ENCODE results near the gene C17orf107.

C17orf107 gene

DNA sequence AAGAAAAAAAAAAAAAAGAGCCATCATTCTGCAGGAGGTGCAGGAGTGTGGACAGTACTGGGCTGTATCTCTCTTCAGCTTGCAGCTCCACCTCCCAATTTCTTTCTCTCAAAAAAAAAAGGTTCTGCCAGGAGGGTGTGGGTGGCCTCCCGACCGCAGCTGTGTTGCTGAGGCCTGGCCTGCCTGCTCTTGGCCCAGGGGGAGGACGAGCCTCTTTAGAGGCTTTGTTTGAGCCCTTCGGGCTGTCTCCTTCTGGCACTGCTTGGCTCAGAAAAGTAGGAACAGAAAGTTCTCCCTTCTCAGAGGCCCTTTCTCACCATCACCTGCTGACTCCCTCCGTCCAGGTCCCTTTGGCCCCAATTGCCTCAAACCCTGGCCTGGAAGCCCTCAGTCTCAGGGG lies 22.2 kb upstream of the C17orf107 start:
- DNase-seq: no peak

DNA sequence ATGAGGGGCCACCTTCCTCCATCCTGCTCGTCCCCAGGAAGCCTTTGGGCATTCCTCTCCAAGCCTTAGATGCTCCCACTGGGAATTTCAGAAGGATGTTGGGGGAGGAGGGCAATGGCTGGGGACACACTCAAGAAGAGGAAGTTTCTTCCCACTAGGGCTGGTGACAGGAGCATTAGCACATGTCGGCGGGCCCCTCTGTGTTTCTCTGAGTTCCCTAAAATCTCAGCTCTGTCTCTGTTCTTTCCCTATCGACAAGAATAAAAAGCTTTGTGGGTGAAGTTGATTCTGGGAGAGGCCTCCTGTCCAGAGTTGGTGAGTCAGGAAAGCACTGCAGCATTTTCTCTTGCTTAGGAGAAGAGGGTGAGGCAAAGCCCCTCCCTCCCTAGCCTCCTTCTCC lies 19.7 kb upstream of the C17orf107 start:
- no peak for DNase-seq

DNA sequence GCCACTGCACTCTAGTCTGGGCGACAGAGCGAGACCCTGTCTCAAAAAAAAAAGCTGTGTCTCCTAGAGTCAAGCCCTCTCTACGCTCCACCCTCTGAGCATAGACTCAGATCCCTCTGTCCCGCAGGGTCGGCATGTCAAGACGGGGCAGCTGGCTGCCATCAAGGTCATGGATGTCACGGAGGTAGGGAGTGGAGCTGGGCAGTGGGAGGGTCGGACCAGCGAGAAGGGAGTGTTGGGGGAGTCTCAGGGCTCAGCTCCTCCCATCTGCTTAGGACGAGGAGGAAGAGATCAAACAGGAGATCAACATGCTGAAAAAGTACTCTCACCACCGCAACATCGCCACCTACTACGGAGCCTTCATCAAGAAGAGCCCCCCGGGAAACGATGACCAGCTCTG lies 18.5 kb upstream of the C17orf107 start:
- DNase-seq: no peak

DNA sequence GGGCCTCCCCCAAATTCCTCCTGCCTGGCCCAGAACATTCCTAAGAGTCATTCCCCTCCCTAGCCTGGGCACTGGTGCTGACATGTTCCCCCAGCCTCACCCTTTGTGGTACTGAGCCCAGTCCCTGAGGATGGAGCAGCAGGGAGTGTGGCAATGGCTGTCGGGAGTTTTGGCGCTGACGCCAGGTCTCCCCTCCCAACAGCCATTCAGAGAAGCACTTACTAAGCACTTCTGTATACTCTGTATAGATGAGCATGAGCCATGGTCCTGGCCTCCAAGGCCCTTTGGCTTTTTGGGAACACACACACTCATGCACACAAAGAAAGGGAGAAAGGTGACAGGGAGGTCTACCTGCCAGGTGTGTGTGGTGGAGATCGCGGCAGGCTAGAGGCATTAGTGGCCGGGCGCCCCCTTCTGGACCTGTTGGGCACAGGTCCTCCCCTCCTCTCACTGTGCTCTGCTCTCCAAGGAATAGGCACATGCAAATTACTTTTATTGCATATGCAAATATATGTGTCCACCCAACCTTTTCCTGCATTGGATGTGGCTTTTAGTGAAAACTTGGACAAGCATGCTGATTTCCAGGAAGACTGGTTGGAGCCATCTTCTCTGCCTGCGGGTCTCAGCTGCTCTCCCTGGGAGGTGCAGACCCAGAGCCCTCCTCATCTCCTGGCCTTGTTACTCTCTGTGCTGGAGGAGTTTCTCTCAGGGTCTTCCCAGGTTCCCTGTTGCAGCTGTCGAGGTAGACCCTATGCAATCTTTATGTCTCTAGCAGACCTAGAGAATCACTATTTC lies 17.4 kb upstream of the C17orf107 start:
- no peak for DNase-seq

DNA sequence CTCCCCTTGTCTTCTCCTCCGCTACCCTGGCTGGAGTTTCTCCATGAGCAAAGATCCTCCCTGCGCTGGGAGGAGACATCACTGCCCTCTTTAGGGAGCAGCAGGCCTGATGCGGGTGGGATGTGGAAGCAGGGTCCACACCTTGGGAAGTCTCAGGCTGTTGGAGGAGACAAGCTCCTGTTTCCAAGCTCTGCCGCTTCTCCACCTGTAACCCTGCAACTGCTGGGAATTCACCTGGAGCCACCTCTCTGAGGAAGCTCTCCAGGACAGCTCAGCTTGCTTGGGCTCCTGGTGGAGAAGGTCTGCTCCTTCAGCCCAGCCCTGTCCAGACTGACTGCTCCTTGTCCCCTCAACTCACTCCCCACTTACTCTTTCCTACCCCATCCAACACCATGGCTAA lies 14.8 kb upstream of the C17orf107 start:
- DNase-seq: no peak

DNA sequence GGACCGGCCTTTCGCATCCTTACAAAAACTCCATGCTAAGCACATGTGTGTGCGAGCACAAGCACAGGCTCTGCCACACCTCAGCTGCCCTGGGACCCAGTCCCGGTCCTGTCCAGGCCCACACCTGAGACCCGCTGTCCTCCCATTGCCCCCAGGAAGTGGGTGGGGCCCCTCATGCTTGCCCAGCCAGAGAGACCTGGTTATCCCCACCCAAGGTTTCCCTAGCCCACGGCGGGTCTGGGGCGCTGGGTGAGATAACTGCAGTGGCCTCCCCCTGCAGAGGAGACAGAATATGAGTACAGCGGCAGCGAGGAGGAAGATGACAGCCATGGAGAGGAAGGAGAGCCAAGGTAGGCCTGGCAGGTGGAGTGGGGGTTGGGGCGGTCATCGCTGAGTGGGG lies 12.5 kb upstream of the C17orf107 start:
- DNase-seq: no peak

DNA sequence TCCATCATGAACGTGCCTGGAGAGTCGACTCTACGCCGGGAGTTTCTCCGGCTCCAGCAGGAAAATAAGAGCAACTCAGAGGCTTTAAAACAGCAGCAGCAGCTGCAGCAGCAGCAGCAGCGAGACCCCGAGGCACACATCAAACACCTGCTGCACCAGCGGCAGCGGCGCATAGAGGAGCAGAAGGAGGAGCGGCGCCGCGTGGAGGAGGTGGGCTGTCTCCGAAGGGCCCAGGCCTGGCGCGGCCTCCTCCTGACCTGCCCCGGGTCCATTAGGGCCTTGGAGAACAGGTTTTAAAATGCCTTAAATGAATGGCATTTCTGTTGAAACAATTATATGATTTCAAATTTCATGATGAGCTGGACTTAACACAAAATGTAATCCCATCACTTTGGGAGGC lies 11.8 kb upstream of the C17orf107 start:
- no peak for DNase-seq

DNA sequence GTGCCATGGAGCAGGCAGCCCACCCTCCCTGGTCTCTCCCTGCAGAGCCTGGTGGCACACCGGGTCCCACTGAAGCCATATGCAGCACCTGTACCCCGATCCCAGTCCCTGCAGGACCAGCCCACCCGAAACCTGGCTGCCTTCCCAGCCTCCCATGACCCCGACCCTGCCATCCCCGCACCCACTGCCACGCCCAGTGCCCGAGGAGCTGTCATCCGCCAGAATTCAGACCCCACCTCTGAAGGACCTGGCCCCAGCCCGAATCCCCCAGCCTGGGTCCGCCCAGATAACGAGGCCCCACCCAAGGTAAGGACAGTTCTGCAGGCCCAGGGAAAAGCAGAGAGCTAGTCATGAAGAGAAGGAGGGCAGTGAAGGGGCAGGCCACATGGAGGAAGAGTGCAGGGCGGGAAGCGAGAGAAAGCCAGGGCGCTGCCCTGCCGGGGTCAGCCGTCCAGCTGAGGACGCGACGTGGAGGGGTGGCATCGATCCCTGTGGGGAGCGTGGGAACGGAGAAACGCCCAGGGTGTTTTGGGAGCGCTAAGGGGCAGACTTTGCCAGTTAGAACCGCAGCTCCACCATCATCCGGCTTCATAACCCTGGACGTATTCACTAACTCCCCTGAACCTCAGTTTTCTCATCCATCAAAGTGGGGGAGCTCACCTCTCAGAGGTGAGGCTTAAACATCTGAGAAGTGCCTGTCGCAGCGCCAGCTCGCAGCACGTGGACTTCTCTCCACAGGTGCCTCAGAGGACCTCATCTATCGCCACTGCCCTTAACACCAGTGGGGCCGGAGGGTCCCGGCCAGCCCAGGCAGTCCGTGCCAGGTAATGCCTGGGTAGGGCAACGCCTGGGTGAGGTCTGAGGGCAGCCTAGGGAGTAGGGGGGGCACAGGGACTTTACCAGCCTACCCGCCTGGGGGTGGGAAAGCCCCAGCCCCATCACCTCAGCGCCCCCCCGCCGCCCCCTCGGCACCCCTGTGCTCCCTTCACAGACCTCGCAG lies 7.6 kb upstream of the C17orf107 start:
- no peak for DNase-seq

DNA sequence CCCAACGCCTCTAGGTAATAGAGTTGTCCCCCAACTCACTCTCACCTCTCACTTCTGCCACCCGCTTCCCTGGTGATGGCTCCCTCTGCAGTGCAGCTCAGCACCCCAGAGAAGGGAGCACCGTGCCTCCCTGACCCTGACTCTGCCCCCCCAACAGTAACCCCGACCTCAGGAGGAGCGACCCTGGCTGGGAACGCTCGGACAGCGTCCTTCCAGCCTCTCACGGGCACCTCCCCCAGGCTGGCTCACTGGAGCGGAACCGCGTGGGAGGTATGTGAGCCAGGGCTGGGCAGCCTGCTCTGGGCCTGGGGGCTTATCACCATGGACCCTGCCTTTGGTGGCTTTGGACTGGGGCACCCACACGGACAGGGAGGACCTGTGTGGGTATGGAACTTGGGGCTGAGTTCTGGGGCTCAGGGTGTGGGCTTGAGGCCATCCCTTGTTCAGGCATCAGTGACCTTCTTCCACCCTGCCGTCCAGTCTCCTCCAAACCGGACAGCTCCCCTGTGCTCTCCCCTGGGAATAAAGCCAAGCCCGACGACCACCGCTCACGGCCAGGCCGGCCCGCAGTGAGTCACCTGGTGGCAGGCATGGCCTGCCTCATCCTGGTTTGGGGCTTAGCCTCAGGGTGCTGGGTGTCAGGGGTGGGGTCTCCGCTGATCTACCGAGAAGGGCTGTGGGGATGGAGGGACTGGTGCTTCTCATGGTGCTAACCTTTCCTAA lies 6.7 kb upstream of the C17orf107 start:
- no peak for DNase-seq

DNA sequence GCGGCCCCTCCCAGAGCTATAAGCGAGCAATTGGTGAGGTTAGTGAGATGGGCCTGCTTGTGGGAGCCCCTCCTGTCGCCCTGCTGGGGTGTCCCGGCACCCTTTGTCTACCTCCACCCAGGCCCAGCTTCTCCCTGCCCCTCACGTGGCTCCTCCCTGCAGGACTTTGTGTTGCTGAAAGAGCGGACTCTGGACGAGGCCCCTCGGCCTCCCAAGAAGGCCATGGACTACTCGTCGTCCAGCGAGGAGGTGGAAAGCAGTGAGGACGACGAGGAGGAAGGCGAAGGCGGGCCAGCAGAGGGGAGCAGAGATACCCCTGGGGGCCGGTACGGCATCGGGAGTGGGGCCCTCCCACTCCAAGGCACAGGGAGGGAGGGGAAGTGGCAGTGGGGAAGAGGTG lies 6.1 kb upstream of the C17orf107 start:
- DNase-seq: no peak

DNA sequence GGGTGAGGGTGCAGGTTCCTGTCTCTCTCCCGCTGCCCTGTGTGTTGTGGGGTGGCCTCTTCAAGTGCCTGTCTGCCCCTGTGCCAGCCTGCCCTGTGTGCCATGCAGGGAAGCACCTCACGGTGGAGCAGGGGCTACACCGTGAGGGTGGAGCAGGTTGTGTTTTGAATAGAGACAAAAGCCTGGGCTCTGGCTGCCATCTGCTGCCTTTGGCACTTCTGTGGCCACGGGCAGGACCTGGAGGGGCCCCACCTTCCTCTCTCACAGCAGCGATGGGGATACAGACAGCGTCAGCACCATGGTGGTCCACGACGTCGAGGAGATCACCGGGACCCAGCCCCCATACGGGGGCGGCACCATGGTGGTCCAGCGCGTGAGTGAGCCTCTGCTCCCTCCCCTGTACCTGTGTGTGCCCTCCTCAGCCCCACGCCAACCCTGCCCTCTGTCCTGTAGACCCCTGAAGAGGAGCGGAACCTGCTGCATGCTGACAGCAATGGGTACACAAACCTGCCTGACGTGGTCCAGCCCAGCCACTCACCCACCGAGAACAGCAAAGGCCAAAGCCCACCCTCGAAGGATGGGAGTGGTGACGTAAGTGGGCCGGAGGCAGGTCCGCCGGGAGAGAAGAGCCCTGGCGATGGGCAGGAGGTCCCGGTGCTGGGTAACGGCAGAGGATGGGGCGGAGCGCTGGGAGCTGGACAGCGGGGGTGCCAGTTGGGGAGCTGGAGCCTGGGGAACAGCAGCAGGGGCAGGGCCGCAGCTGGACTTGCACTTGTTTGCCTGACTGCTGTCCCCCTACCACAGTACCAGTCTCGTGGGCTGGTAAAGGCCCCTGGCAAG lies 5.4 kb upstream of the C17orf107 start:
- no peak for DNase-seq

DNA sequence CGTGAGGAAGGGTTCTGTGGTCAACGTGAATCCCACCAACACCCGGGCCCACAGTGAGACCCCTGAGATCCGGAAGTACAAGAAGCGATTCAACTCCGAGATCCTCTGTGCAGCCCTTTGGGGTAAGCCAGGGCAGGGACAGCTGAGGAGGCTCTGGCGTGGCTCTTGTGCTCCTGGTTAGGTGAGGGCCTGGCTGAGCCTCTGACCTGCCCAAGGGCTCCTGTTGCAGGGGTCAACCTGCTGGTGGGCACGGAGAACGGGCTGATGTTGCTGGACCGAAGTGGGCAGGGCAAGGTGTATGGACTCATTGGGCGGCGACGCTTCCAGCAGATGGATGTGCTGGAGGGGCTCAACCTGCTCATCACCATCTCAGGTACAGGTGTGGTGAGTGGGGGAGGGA lies 4.2 kb upstream of the C17orf107 start:
- no peak for DNase-seq

DNA sequence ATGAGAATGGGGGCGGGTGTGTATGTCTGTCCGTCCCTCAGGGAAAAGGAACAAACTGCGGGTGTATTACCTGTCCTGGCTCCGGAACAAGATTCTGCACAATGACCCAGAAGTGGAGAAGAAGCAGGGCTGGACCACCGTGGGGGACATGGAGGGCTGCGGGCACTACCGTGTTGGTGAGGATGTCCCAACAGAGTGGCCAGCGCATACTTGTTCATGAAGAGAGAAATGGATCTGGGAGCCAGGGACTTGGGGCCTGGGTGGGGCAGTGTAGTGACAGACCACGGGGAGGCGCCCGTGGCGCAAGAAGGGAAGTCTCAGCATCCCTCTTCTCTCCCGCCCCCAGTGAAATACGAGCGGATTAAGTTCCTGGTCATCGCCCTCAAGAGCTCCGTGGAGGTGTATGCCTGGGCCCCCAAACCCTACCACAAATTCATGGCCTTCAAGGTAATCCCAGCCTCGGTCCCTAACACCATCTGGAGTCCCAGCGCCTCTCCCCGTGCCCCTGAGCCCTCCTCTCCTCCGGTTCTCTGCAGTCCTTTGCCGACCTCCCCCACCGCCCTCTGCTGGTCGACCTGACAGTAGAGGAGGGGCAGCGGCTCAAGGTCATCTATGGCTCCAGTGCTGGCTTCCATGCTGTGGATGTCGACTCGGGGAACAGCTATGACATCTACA lies 3.5 kb upstream of the C17orf107 start:
- no peak for DNase-seq

DNA sequence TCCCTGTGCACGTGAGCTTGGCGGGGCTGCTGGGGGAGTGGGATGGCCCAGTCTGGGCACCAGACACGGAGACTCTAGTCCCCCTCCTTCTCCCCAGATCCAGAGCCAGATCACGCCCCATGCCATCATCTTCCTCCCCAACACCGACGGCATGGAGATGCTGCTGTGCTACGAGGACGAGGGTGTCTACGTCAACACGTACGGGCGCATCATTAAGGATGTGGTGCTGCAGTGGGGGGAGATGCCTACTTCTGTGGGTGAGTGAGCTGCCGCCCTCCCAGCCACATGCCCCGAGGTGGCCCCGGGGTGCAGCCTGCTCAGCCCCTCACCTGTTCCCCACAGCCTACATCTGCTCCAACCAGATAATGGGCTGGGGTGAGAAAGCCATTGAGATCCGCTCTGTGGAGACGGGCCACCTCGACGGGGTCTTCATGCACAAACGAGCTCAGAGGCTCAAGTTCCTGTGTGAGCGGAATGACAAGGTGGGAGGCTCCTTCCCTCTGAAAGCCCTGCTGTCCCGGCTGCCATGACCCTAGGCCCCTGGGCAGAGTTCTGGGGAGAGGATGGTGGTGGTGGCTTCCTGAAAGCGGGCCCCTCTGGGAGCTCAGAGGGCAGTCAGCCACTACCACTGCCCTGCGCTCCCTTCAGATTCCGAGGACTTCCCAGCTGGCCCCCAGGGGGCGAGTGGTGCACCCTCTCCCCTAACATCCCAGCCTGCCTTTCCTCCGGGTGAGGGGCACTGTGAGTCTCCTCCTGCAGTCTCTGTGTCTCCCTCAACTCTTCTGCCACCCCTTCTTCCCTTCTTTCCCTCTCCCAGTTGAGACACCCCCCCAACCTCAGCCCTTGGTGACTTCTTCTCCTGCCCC lies 2.8 kb upstream of the C17orf107 start:
- DNase-seq: no peak

DNA sequence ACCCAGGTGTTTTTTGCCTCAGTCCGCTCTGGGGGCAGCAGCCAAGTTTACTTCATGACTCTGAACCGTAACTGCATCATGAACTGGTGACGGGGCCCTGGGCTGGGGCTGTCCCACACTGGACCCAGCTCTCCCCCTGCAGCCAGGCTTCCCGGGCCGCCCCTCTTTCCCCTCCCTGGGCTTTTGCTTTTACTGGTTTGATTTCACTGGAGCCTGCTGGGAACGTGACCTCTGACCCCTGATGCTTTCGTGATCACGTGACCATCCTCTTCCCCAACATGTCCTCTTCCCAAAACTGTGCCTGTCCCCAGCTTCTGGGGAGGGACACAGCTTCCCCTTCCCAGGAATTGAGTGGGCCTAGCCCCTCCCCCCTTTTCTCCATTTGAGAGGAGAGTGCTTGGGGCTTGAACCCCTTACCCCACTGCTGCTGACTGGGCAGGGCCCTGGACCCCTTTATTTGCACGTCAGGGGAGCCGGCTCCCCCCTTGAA lies 2.1 kb upstream of the C17orf107 start:
- DNase-seq: no peak

DNA sequence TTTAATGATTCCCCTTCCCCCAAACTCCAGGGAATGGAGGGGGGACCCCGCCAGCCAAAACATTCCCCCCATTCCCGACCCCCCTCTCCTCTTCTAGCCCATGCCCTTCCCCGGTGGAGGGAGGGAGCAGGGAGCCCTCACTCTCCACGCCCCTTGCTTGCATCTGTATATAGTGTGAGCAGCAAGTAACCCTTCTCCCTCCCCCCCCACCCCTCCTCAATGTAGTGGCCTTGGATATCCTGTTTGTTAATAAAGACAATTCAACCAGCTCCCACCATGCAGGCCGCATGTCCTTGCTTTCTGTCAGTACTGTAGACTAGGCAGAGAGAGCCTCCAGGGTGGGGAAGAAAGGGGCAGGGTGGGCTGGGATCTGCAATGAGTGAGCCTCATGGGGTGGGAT lies 1.6 kb upstream of the C17orf107 start:
- DNase-seq: no peak

DNA sequence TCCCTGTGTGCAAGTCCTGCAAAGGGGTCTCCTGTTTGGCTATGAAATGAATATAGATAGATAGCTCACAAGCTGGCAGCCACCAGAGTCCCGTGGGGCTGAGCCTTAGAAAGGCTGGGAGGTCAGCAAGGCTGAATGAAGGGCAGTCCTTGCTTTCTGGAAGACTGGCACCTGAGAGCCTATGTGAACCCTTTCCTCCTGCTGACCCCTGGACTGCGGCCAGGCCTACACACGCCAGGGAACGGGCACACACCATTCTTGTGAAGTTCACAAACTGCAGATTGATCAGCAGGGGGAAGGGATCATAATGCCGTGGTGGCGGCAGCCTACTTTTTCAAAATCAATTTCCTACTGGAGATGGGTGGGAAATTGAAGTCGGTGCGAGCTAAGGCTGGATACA lies 985 bp upstream of the C17orf107 start:
- DNase-seq: no peak

DNA sequence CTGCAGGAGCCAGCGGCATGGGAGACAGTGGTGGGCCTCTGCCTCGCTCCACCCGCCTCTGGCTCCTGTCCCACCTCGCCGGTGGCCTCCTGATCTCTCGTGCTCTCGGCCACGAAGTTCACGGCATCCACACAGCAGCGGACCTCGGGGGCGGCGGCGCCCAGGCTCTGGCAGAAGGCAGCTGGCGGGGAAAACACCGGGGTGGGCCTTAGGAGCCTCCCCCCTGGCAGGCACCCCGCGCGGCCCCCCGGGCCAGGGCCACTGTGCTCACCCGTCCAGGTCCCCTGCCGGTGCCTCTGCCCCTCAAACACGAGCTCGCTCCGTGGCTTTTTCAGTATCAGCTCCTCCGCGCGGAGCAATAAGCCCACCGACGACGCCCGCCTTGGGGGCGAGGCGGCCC lies 409 bp upstream of the C17orf107 start:
- DNase-seq: no peak

DNA sequence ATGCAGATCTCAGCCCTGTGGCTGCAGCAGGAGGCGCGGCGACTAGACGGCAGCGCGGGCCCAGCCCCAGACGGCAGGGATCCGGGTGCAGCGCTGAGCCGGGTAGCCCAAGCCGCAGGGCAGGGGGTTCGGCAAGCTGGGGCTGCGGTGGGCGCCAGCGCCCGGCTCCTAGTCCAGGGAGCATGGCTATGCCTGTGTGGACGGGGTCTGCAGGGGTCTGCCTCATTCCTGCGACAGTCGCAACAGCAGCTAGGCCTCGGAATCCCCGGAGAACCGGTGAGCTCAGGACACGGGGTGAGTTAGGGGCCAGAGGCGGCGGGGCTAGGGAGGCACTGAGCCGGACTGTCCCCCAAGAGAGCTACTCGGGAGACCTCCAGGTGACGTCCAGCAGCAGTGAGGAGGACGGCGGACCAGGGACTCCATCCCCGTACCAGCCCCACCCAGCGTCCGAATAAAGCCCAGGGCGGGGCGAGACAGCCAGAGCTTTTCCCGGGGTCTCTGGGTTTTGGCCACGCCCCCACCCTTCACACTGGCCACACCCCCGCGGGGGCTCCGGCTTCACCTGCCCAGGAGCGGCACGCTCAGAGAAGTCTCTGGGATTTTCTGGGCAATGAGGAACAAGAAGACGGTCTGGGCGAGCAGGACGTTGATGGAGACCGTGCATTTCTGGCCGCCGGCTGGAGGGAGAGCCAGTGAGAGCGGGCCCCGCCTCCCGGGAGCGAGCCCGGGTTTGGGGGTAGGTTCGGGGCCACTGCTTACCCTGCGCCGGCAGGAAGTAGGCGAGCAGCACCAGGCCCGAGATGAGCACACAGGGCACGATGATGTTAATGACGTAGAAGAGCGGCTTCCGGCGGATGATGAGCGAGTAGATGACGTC lies 1.1 kb downstream of the C17orf107 start:
- DNase-seq: no peak
